ENCODE measurements around the gene KCNG2. TPM values are rescaled to one million over a fixed set of nuclear protein-coding genes. Genes with fewer than 3 reads are reported as not detected.

Gene KCNG2
- total RNA-seq, 2 donors from 2014 or later = not detected

GRCh38 chr18:79940126-79940813 lies 142.5 kb downstream of the KCNG2 start:
- H3K4me1 ChIP-seq = peaks cover 43% of the 10 kb centered on the region
- intact Hi-C loops (cut with DNase I) = loop anchor here (10.0 kb wide), 1 partner anchor 85 kb away; no protein-coding TSS in a partner anchor
- H3K9me3 ChIP-seq = no peaks in the 10 kb centered on the region
- DNase-seq (peak in 2 of 4 donors; percentile 2 to 9), ATAC-seq (no peak)
- H3K36me3 ChIP-seq (replicated peaks in 1 of 2; ENCODE audit: insufficient read depth in 1 of 2, low read depth in 2 of 2) = peaks cover 6% of the 10 kb centered on the region in 2 donors
- H3K27ac ChIP-seq = no peak overlapping the region
- no peaks in the 10 kb centered on the region for H3K27me3 ChIP-seq
- TF ChIP-seq POLR2A (IDR thresholded peaks at IDR 0.05) (no peak), CTCF (IDR thresholded peaks at IDR 0.05) (no peak)
- 91 to 92% methylated on average over 18 of the region's 18 CpGs for WGBS, 2 donors
- no peak overlapping the region for H3K4me3 ChIP-seq

DNA sequence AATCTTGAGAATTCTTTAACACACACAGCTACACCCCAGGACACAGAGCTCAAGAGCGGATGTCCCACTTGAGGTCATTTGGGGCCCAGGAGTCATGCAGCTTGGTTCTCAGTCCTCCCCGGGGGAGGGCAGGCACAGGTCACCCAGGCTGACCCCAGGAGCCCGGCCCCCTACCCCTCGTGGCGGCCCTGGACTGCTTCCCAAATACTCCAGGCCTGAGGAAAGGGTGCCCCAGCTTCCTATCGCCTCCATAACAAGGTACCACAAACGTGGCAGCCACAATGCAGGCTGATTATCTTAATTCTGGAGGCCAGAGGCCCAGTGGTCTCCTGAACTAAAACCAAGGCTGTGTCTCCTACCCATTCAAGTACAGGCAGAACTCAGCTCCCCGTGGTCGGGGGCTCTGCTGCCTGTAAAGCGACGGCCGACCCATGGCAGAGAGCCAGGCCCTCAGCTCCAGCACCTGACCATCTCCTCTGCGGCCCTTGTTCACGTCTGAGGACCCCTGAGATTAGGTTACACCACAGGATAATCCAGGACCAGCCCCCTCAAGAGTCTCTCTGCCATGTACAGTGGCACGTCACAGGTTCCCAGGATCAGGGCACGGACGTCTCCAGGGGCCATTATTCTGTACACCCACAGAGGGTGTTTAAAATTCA lies 143.2 kb downstream of the KCNG2 start:
- Histone ChIP-seq H3K4me3 (no peak overlapping the region), H3K4me1 (peaks cover 48% of the 10 kb centered on the region), H3K27me3 (no peaks in the 10 kb centered on the region), H3K9me3 (no peaks in the 10 kb centered on the region), H3K27ac (no peak overlapping the region), H3K36me3 (replicated peaks in 1 of 2; ENCODE audit: insufficient read depth in 1 of 2, low read depth in 2 of 2) (peaks cover 6% of the 10 kb centered on the region in 2 donors)
- DNase-seq (peak in 2 of 4 donors; percentile 5 to 12), ATAC-seq (no peak)
- 79 to 89% methylated on average over 12 to 17 of the region's 17 CpGs for WGBS, 2 donors
- intact Hi-C loops (cut with DNase I) = loop anchor here (10.0 kb wide), 1 partner anchor 84 kb away; no protein-coding TSS in a partner anchor
- TF ChIP-seq CTCF (IDR thresholded peaks at IDR 0.05) = no peak
- TF ChIP-seq POLR2A (IDR thresholded peaks at IDR 0.05) = no peak

GRCh38 chr18:79941473-79942119 lies 143.9 kb downstream of the KCNG2 start:
- H3K9me3 ChIP-seq = no peaks in the 10 kb centered on the region
- TF ChIP-seq POLR2A (IDR thresholded peaks at IDR 0.05) (no peak), CTCF (IDR thresholded peaks at IDR 0.05) (no peak)
- 47 to 56% methylated on average over 14 to 16 of the region's 16 CpGs for WGBS, 2 donors
- no peak overlapping the region for H3K4me3 ChIP-seq
- H3K27ac ChIP-seq = no peak overlapping the region
- DNase-seq (peak; percentile 22 to 59 (median 41)), ATAC-seq (no peak)
- peaks cover 6% of the 10 kb centered on the region in 2 donors for H3K36me3 ChIP-seq (replicated peaks in 1 of 2; ENCODE audit: insufficient read depth in 1 of 2, low read depth in 2 of 2)
- no peaks in the 10 kb centered on the region for H3K27me3 ChIP-seq
- intact Hi-C loops (cut with DNase I) = loop anchor here (10.0 kb wide), 1 partner anchor 83 kb away; no protein-coding TSS in a partner anchor
- peaks cover 49% of the 10 kb centered on the region for H3K4me1 ChIP-seq

GRCh38 chr18:79942211-79942610 lies 144.5 kb downstream of the KCNG2 start:
- intact Hi-C loops (cut with DNase I) = loop anchor here (10.0 kb wide), 1 partner anchor 83 kb away; no protein-coding TSS in a partner anchor
- ATAC-seq (no peak), DNase-seq (no peak)
- H3K27me3 ChIP-seq = no peaks in the 10 kb centered on the region
- no peak overlapping the region for H3K4me3 ChIP-seq
- no peak for TF ChIP-seq CTCF (IDR thresholded peaks at IDR 0.05)
- TF ChIP-seq POLR2A (IDR thresholded peaks at IDR 0.05) = no peak
- H3K36me3 ChIP-seq (replicated peaks in 1 of 2; ENCODE audit: insufficient read depth in 1 of 2, low read depth in 2 of 2) = peaks cover 6% of the 10 kb centered on the region in 2 donors
- H3K9me3 ChIP-seq = no peaks in the 10 kb centered on the region
- 86 to 91% methylated on average over 7 of the region's 7 CpGs for WGBS, 2 donors
- no peak overlapping the region for H3K27ac ChIP-seq
- H3K4me1 ChIP-seq = peaks cover 49% of the 10 kb centered on the region

Data from body of pancreas (tissue), 4 donors.